ENCODE results near the gene TAS1R2. TPM values are rescaled to one million over a fixed set of nuclear protein-coding genes. Genes with fewer than 3 reads are reported as not detected.

Gene TAS1R2
- total RNA-seq, 1 donor from 2014 or later: not detected

DNA sequence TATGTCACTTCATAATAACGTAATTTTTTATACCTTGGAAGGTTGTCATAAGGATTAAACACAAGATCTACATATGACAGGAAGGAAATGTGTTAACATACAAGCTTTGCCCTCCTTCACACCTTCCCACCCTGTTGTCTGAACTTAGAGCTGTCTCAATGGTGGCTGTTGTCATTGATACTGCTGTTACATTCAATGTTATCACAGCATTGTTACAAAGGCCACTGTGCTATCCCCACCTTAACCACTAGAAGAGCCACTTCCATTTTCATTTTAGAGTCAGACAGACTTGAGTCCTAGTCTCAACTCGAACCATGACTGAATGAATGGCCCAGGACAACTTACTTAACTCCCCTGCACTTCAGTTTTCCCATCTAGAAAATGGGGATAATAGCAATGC is 31.2 kb downstream of the TAS1R2 start:
- no peaks in the 10 kb centered on the region for H4K20me1 ChIP-seq (ENCODE audit: insufficient read depth, low read length)
- TF ChIP-seq CTCF (IDR thresholded peaks at IDR 0.05; ENCODE audit: insufficient read depth, low read depth, low read length): no peak
- no peak for TF ChIP-seq EZH2 (IDR thresholded peaks at IDR 0.05; ENCODE audit: insufficient read depth, low read length)
- H3K9me3 ChIP-seq (ENCODE audit: insufficient read depth, low read depth, low read length): peaks cover 4% of the 10 kb centered on the region
- H3K27ac Mint-ChIP-seq (ENCODE audit: unreplicated experiment): no peak overlapping the region
- no peaks in the 10 kb centered on the region for H3K4me1 ChIP-seq (ENCODE audit: insufficient read depth, low read length)
- H3K36me3 Mint-ChIP-seq (ENCODE audit: low read depth, unreplicated experiment): peaks cover 3% of the 10 kb centered on the region
- no peak overlapping the region for H3K4me3 Mint-ChIP-seq (ENCODE audit: unreplicated experiment)
- H2AFZ ChIP-seq (ENCODE audit: low read depth, low read length): no peak overlapping the region
- no peaks in the 10 kb centered on the region for H3K27me3 ChIP-seq (ENCODE audit: insufficient read depth, low read length)
- H3K9ac ChIP-seq (ENCODE audit: low read length): no peak overlapping the region
- H3K27ac ChIP-seq (ENCODE audit: low read depth, low read length): no peak overlapping the region
- H3K79me2 ChIP-seq (ENCODE audit: insufficient read depth, low read length): no peaks in the 10 kb centered on the region
- H3K27me3 Mint-ChIP-seq (ENCODE audit: low read depth, unreplicated experiment): peaks cover 32% of the 10 kb centered on the region
- H3K9me3 Mint-ChIP-seq (ENCODE audit: unreplicated experiment): peaks cover 9% of the 10 kb centered on the region
- FAIRE-seq: no peak
- no peaks in the 10 kb centered on the region for H3K36me3 ChIP-seq (ENCODE audit: insufficient read depth, low read length)
- no peak overlapping the region for H3K4me2 ChIP-seq (ENCODE audit: low read length)
- no peak overlapping the region for H3K4me3 ChIP-seq (ENCODE audit: insufficient read depth, low read depth, low read length)
- no peaks in the 10 kb centered on the region for H3K4me1 Mint-ChIP-seq (ENCODE audit: low read depth, unreplicated experiment)
- DNase-seq (ENCODE audit: low read depth): no peak

- no peaks in the 10 kb centered on the region for H3K79me2 ChIP-seq (ENCODE audit: insufficient read depth, low read length)
- Mint-ChIP-seq H3K4me1 (ENCODE audit: low read depth, unreplicated experiment) (no peaks in the 10 kb centered on the region), H3K9me3 (ENCODE audit: unreplicated experiment) (peaks cover 8% of the 10 kb centered on the region), H3K36me3 (ENCODE audit: low read depth, unreplicated experiment) (peaks cover 3% of the 10 kb centered on the region), H3K4me3 (ENCODE audit: unreplicated experiment) (no peak overlapping the region), H3K27ac (ENCODE audit: unreplicated experiment) (no peak overlapping the region), H3K27me3 (ENCODE audit: low read depth, unreplicated experiment) (peaks cover 54% of the 10 kb centered on the region)
- FAIRE-seq: no peak
- TF ChIP-seq EZH2 (IDR thresholded peaks at IDR 0.05; ENCODE audit: insufficient read depth, low read length) (no peak), CTCF (IDR thresholded peaks at IDR 0.05; ENCODE audit: insufficient read depth, low read depth, low read length) (no peak)
- H3K27me3 ChIP-seq (ENCODE audit: insufficient read depth, low read length): peaks cover 16% of the 10 kb centered on the region
- H3K9me3 ChIP-seq (ENCODE audit: insufficient read depth, low read depth, low read length): peaks cover 4% of the 10 kb centered on the region
- H4K20me1 ChIP-seq (ENCODE audit: insufficient read depth, low read length): no peaks in the 10 kb centered on the region
- no peak for DNase-seq (ENCODE audit: low read depth)
- H3K9ac ChIP-seq (ENCODE audit: low read length): no peak overlapping the region
- H3K4me2 ChIP-seq (ENCODE audit: low read length): no peak overlapping the region
- H3K4me3 ChIP-seq (ENCODE audit: insufficient read depth, low read depth, low read length): no peak overlapping the region
- H3K27ac ChIP-seq (ENCODE audit: low read depth, low read length): no peak overlapping the region
- H2AFZ ChIP-seq (ENCODE audit: low read depth, low read length): no peak overlapping the region
- H3K36me3 ChIP-seq (ENCODE audit: insufficient read depth, low read length): no peaks in the 10 kb centered on the region
- H3K4me1 ChIP-seq (ENCODE audit: insufficient read depth, low read length): no peaks in the 10 kb centered on the region
Measured at GRCh38 chr1:18823438-18823837, 36.0 kb downstream of the TAS1R2 start.

GRCh38 chr1:18820791-18821641 is 38.4 kb downstream of the TAS1R2 start:
- no peak overlapping the region for H3K4me2 ChIP-seq (ENCODE audit: low read length)
- no peaks in the 10 kb centered on the region for H3K9me3 ChIP-seq (ENCODE audit: insufficient read depth, low read depth, low read length)
- Mint-ChIP-seq H3K27ac (ENCODE audit: unreplicated experiment) (no peak overlapping the region), H3K36me3 (ENCODE audit: low read depth, unreplicated experiment) (peaks cover 3% of the 10 kb centered on the region), H3K27me3 (ENCODE audit: low read depth, unreplicated experiment) (peaks cover 60% of the 10 kb centered on the region), H3K4me3 (ENCODE audit: unreplicated experiment) (no peak overlapping the region), H3K9me3 (ENCODE audit: unreplicated experiment) (no peaks in the 10 kb centered on the region), H3K4me1 (ENCODE audit: low read depth, unreplicated experiment) (peaks cover 4% of the 10 kb centered on the region)
- H3K4me3 ChIP-seq (ENCODE audit: insufficient read depth, low read depth, low read length): no peak overlapping the region
- no peak overlapping the region for H3K9ac ChIP-seq (ENCODE audit: low read length)
- TF ChIP-seq CTCF (IDR thresholded peaks at IDR 0.05; ENCODE audit: insufficient read depth, low read depth, low read length) (peak; percentile 80), EZH2 (IDR thresholded peaks at IDR 0.05; ENCODE audit: insufficient read depth, low read length) (no peak)
- H2AFZ ChIP-seq (ENCODE audit: low read depth, low read length): no peak overlapping the region
- no peaks in the 10 kb centered on the region for H3K36me3 ChIP-seq (ENCODE audit: insufficient read depth, low read length)
- H4K20me1 ChIP-seq (ENCODE audit: insufficient read depth, low read length): no peaks in the 10 kb centered on the region
- no peak overlapping the region for H3K27ac ChIP-seq (ENCODE audit: low read depth, low read length)
- no peaks in the 10 kb centered on the region for H3K79me2 ChIP-seq (ENCODE audit: insufficient read depth, low read length)
- no peaks in the 10 kb centered on the region for H3K4me1 ChIP-seq (ENCODE audit: insufficient read depth, low read length)
- peaks cover 20% of the 10 kb centered on the region for H3K27me3 ChIP-seq (ENCODE audit: insufficient read depth, low read length)
- FAIRE-seq: no peak
- DNase-seq (ENCODE audit: low read depth): peak; percentile 26
